Panc1 (cell line): Measurements from ENCODE around the gene HEPHL1. TPM values are rescaled to one million over a fixed set of nuclear protein-coding genes. Genes with fewer than 3 reads are reported as not detected.

Source experiments
- ATAC-seq: fragments of 200-7000 bp; cut with Tn5 transposase; 2 replicates; pipeline ENCODE4 v1.9.1; 2020; ENCODE audit warnings: mild to moderate bottlenecking, moderate library complexity
- BruUV-seq: library from RNA; stranded (reverse); fragments of 400-500 nt; replicated peaks from 2 replicates; lab custom pipeline; 2021; lab: Mats Ljungman, UMichigan
- CTCF ChIA-PET: fragments of 300-600 bp; sonication (Branson Sonifier 250); formaldehyde crosslinking; loops from one replicate; lab custom pipeline; 2022; ENCODE audit warnings: antibody characterized with exemption; lab: Charles Lee
- POLR2A ChIA-PET: fragments of 300-600 bp; sonication (Branson Sonifier 250); formaldehyde crosslinking; loops from one replicate; lab custom pipeline; 2022; ENCODE audit warnings: antibody characterized with exemption; lab: Charles Lee
- DNase-seq: peaks from one replicate; pipeline ENCODE4 v3.0.0-alpha.2; 2010; ENCODE audit warnings: low read depth, low spot score
- H3K27ac ChIP-seq: 2 replicates; pipeline ENCODE4 v1.5.1; 2011; ENCODE audit warnings: mild to moderate bottlenecking, low read length, inconsistent platforms
- H3K27me3 ChIP-seq: fragments of 200-500 bp; sonication (Bioruptor generic); 2 replicates; pipeline ENCODE4 v1.6.0; 2014; ENCODE audit warnings: low read length, inconsistent platforms; ENCODE audit not compliant: control insufficient read depth, insufficient read depth
- H3K36me3 ChIP-seq: fragments of 200-500 bp; sonication (Bioruptor generic); 2 replicates; pipeline ENCODE4 v1.5.1; 2014; ENCODE audit warnings: inconsistent platforms, mild to moderate bottlenecking, low read length, moderate library complexity; ENCODE audit not compliant: control insufficient read depth, insufficient read depth
- H3K4me1 ChIP-seq: 2 replicates; pipeline ENCODE4 v1.5.1; 2011; ENCODE audit warnings: inconsistent platforms, mild to moderate bottlenecking, low read length, moderate library complexity; ENCODE audit not compliant: control insufficient read depth, insufficient read depth
- H3K4me3 ChIP-seq, 2 experiments: 2 replicates each; pipeline ENCODE4 v1.5.1; 2011 to 2012; ENCODE audit warnings: low read depth in 2 of 2, low read length in 2 of 2, mild to moderate bottlenecking in 2 of 2, inconsistent platforms in 1 of 2, moderate library complexity in 1 of 2
- H3K9me3 ChIP-seq: fragments of 200-500 bp; sonication (Bioruptor generic); 2 replicates; pipeline ENCODE4 v1.5.1; 2014; ENCODE audit warnings: low read depth, mild to moderate bottlenecking, inconsistent platforms, low read length, moderate library complexity; ENCODE audit not compliant: control insufficient read depth, insufficient read depth
- CTCF ChIP-seq: fragments of 450-650 bp; IDR thresholded peaks from 2 replicates; pipeline ENCODE4 v1.5.1; 2017; ENCODE audit warnings: mild to moderate bottlenecking
- POLR2AphosphoS5 ChIP-seq: IDR thresholded peaks from 2 replicates; pipeline ENCODE4 v1.6.1; 2012; ENCODE audit warnings: mild to moderate bottlenecking, low read depth, low read length, moderate library complexity
- REST ChIP-seq, 2 experiments: IDR thresholded peaks; 2 replicates each; pipeline ENCODE4 v1.6.1; 2011 to 2012; ENCODE audit warnings: low read depth in 2 of 2, control low read depth in 1 of 2, low read length in 1 of 2, mild to moderate bottlenecking in 1 of 2, moderate library complexity in 1 of 2; ENCODE audit not compliant: insufficient read depth in 1 of 2
- SIN3A ChIP-seq: IDR thresholded peaks from 2 replicates; pipeline ENCODE4 v1.6.1; 2012; ENCODE audit warnings: low read depth, mild to moderate bottlenecking, low read length, moderate library complexity, borderline replicate concordance; ENCODE audit not compliant: insufficient read depth
- TCF7L2 ChIP-seq: IDR thresholded peaks from 2 replicates; pipeline ENCODE4 v1.6.1; 2011; ENCODE audit warnings: mild to moderate bottlenecking, low read depth, low read length, inconsistent platforms
- in situ Hi-C: cut with HindIII; loops from 2 replicates; pipeline ENCODE4 v1.10.0; 2016; ENCODE audit warnings: low sequenced_read_pairs, low pct_unique_long_range_greater_than_20kb
- intact Hi-C: fragments of 100-400 bp; cut with micrococcal nuclease; formaldehyde crosslinking; loops from one replicate; pipeline ENCODE4 v1.10.0; 2022; ENCODE audit not compliant: unreplicated experiment
- total RNA-seq: library from RNA; stranded (reverse); gene quantifications from one replicate; pipeline ENCODE4 v1.2.1, GENCODE V29; 2021; ENCODE audit not compliant: unreplicated experiment

The HEPHL1 gene
- total RNA-seq, 1 experiment from 2014 or later, result not detected

DNA sequence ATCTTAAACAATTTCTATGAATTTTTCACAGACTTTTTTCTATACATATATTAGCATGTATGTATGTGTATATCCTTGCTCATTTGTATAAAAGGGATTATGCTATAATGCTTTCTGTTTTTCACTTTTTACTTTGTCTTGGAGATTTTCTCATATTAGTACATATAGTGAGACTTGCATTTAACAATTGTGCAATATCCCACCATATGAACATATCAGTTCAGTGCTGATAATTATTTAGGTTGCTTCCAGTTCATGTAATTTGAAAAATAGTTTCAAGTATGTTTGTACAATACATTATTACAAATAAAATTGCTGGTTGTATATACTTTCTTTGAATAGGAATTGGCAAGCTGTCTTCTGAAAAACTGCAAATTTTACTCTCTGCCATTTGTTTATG, 37.9 kb downstream of the HEPHL1 start:
- POLR2A ChIA-PET, result no interaction called here
- Histone ChIP-seq H3K4me3 (no peak overlapping the region), H3K9me3 (no peaks in the 10 kb centered on the region), H3K36me3 (0 out of 2 replicates have a peak, but pooled peaks cover 2% of the 10 kb centered on the region), H3K27ac (no peak overlapping the region), H3K27me3 (no peaks in the 10 kb centered on the region), H3K4me1 (no peaks in the 10 kb centered on the region)
- no TSS peak for BruUV-seq
- ATAC-seq, result no peak
- in situ Hi-C loops, result no loop called here
- intact Hi-C loops, result no loop called here
- TF ChIP-seq REST (IDR thresholded peaks at IDR 0.05; ENCODE audit: insufficient read depth in 1 of 2, low read depth in 2 of 2, low read length in 1 of 2) (no peak), CTCF (no peak), SIN3A (no peak), POLR2AphosphoS5 (no peak)
- DNase-seq, result no peak
- CTCF ChIA-PET, result no interaction called here

- ChIA-PET POLR2A (no interaction called here), CTCF (no interaction called here)
- no peak overlapping the region for H3K4me3 ChIP-seq
- H3K27me3 ChIP-seq, result peaks cover 2% of the 10 kb centered on the region; the same call in 1 of the 2 replicates
- TF ChIP-seq REST (IDR thresholded peaks at IDR 0.05; ENCODE audit: insufficient read depth in 1 of 2, low read depth in 2 of 2, low read length in 1 of 2) (no peak), POLR2AphosphoS5 (no peak), CTCF (no peak), TCF7L2 (no peak), SIN3A (no peak)
- no peaks in the 10 kb centered on the region for H3K9me3 ChIP-seq
- in situ Hi-C loops, result no loop called here
- no peak overlapping the region for H3K27ac ChIP-seq
- ATAC-seq, result no peak
- no peak for DNase-seq
- BruUV-seq, result no TSS peak
- H3K4me1 ChIP-seq, result no peaks in the 10 kb centered on the region
- intact Hi-C loops, result no loop called here
- 0 out of 2 replicates have a peak, but pooled peaks cover 2% of the 10 kb centered on the region for H3K36me3 ChIP-seq
Observed at GRCh38 chr11:94060401-94060800, 39.2 kb downstream of the HEPHL1 start.
